Caco-2 (cell line): ENCODE data around the gene SRR. TPM values are rescaled to one million over a fixed set of nuclear protein-coding genes. Genes with fewer than 3 reads are reported as not detected.

ENCODE experiments used
- BruUV-seq: library from RNA; stranded (reverse); fragments of 400-500 nt; replicated peaks from 2 replicates; lab custom pipeline; 2021; lab: Mats Ljungman, UMichigan
- CTCF ChIA-PET: fragments of 300-600 bp; sonication (Branson Sonifier 250); formaldehyde crosslinking; loops from one replicate; lab custom pipeline; 2022; ENCODE audit warnings: antibody characterized with exemption; lab: Charles Lee
- POLR2A ChIA-PET: fragments of 300-600 bp; sonication (Branson Sonifier 250); formaldehyde crosslinking; loops from one replicate; lab custom pipeline; 2022; ENCODE audit warnings: antibody characterized with exemption; lab: Charles Lee
- DNase-seq, 2 experiments: peaks; one replicate each; pipeline versions ENCODE4 v3.0.0 to v3.0.0-alpha.2; 2020 to 2022
- H3K27me3 ChIP-seq: replicated peaks from 2 replicates; pipeline ENCODE4 v1.6.0; 2011; ENCODE audit warnings: low read length; ENCODE audit not compliant: control insufficient read depth, insufficient read depth
- H3K36me3 ChIP-seq: 2 replicates; pipeline ENCODE4 v1.5.1; 2011; ENCODE audit warnings: low read length; ENCODE audit not compliant: control insufficient read depth, insufficient read depth
- H3K4me1 ChIP-seq: fragments of 250-450 bp; sonication (Bioruptor Pico); 2 replicates; pipeline ENCODE4 v1.5.1; 2020; ENCODE audit warnings: mild to moderate bottlenecking
- H3K4me3 ChIP-seq: 2 replicates; pipeline ENCODE4 v1.5.1; 2011; ENCODE audit warnings: low read depth, mild to moderate bottlenecking, control low read depth, low read length
- H3K9me3 ChIP-seq: fragments of 250-450 bp; sonication (Bioruptor Pico); 2 replicates; pipeline ENCODE4 v1.5.1; 2020; ENCODE audit warnings: mild to moderate bottlenecking, moderate library complexity
- H3K27ac Mint-ChIP-seq: one replicate; pipeline ENCODE4 v1.8.0; 2022; ENCODE audit warnings: mixed read lengths; ENCODE audit not compliant: unreplicated experiment
- H3K27me3 Mint-ChIP-seq: one replicate; pipeline ENCODE4 v1.8.0; 2022; ENCODE audit warnings: mixed read lengths; ENCODE audit not compliant: insufficient read depth, unreplicated experiment
- H3K36me3 Mint-ChIP-seq: one replicate; pipeline ENCODE4 v1.8.0; 2022; ENCODE audit warnings: mild to moderate bottlenecking, mixed read lengths; ENCODE audit not compliant: insufficient read depth, unreplicated experiment
- H3K4me1 Mint-ChIP-seq: one replicate; pipeline ENCODE4 v1.8.0; 2022; ENCODE audit warnings: low read depth, mixed read lengths; ENCODE audit not compliant: unreplicated experiment
- H3K4me3 Mint-ChIP-seq: one replicate; pipeline ENCODE4 v1.8.0; 2022; ENCODE audit warnings: mild to moderate bottlenecking, moderate library complexity, mixed read lengths; ENCODE audit not compliant: unreplicated experiment
- H3K9me3 Mint-ChIP-seq: one replicate; pipeline ENCODE4 v1.8.0; 2022; ENCODE audit warnings: mixed read lengths; ENCODE audit not compliant: unreplicated experiment
- intact Hi-C: fragments of 100-400 bp; cut with micrococcal nuclease; formaldehyde crosslinking; loops from one replicate; pipeline ENCODE4 v1.10.0; 2022; ENCODE audit not compliant: unreplicated experiment
- total RNA-seq: library from RNA; stranded (reverse); gene quantifications from 2 replicates; pipeline ENCODE4 v1.2.3, GENCODE V29; 2022
- TF ChIP-seq, protein P1 (sequence below), 2 experiments: fragments of 200-600 bp in 1 of 2; IDR thresholded peaks; 1 replicate in 1 of 2; 2 replicates in 1 of 2; pipeline versions ENCODE4 v1.5.1 to v1.8.0; 2011 to 2022; ENCODE audit warnings: antibody characterized with exemption in 1 of 2, control low read depth in 1 of 2, inconsistent platforms in 1 of 2, low read depth in 1 of 2, low read length in 1 of 2, mild to moderate bottlenecking in 1 of 2, moderate library complexity in 1 of 2; ENCODE audit not compliant: insufficient read depth in 1 of 2, severe bottlenecking in 1 of 2, unreplicated experiment in 1 of 2

The SRR gene
- total RNA-seq, 1 experiment from 2014 or later, result 18.2 TPM

DNA sequence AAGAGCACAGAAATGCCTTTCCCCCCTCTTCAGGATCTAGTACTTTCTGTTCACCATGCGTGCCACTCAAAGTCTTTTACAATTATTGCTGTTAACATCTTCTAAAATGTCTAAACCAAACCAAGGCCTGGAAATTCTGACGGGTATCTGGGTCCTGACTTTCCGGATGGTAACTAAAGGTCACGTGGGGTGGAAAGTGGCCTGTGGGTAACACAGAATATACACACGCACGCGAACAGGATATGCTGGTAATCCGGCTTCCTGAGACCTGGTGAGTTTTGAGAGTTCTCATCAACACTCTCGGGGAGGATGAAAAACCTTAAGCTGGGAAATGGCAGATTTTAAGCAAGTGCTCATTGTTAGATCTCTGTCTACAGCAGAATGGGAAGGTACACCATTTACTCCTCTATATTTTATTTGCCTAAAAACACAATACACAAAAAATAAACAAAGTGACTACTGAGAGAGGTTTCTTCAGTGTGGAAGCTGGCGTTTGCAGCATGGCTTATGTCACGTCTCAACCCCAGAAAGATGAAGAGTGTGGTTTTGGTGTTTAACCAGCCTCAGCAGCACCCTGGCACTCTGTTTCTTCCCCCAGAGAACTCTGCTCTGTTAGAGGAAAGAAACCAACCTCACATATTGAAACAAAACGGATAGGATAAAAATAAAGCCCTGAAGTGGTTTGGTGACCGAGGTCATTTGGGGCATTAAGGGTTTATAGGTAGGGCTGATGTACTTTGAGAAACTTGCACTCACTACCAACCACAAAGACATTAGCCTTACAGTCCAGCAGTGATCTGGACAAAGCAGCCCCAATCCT, 37.5 kb upstream of the SRR start:
- no peak overlapping the region for H3K4me3 Mint-ChIP-seq
- intact Hi-C loops, result no loop called here
- Histone ChIP-seq H3K36me3 (no peaks in the 10 kb centered on the region; the same call in none of the 2 replicates), H3K9me3 (no peaks in the 10 kb centered on the region), H3K27me3 (no peaks in the 10 kb centered on the region), H3K4me3 (no peak overlapping the region), H3K4me1 (no peaks in the 10 kb centered on the region)
- CTCF ChIA-PET, result no interaction called here
- no peak overlapping the region for H3K27ac Mint-ChIP-seq
- BruUV-seq, result no TSS peak
- H3K36me3 Mint-ChIP-seq, result peaks cover 38% of the 10 kb centered on the region
- TF ChIP-seq, protein P1, sequence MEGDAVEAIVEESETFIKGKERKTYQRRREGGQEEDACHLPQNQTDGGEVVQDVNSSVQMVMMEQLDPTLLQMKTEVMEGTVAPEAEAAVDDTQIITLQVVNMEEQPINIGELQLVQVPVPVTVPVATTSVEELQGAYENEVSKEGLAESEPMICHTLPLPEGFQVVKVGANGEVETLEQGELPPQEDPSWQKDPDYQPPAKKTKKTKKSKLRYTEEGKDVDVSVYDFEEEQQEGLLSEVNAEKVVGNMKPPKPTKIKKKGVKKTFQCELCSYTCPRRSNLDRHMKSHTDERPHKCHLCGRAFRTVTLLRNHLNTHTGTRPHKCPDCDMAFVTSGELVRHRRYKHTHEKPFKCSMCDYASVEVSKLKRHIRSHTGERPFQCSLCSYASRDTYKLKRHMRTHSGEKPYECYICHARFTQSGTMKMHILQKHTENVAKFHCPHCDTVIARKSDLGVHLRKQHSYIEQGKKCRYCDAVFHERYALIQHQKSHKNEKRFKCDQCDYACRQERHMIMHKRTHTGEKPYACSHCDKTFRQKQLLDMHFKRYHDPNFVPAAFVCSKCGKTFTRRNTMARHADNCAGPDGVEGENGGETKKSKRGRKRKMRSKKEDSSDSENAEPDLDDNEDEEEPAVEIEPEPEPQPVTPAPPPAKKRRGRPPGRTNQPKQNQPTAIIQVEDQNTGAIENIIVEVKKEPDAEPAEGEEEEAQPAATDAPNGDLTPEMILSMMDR (IDR thresholded peaks at IDR 0.05; ENCODE audit: insufficient read depth in 1 of 2, low read depth in 1 of 2, low read length in 1 of 2, severe bottlenecking in 1 of 2, unreplicated experiment in 1 of 2), result no peak
- H3K4me1 Mint-ChIP-seq, result no peaks in the 10 kb centered on the region
- no peaks in the 10 kb centered on the region for H3K27me3 Mint-ChIP-seq
- POLR2A ChIA-PET, result no interaction called here
- DNase-seq, result no peak
- no peaks in the 10 kb centered on the region for H3K9me3 Mint-ChIP-seq

DNA sequence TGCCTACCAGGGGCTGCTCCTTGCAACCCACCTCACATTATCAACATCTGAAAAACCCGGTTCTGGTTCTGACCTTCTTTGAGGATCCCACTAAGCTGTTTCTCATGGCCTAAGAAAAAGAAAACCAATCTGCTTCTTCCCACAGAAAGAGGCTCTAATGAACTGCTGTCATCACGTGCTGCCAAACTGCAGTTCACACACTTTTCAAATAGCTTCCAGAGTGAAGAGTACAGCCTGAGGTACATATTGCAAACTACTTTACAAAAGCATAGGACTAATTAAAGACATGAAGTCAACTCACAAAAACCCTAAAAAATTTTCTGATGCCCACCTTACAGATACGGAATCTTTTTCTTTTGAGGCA, 36.9 kb upstream of the SRR start:
- no peak for DNase-seq
- CTCF ChIA-PET, result no interaction called here
- Mint-ChIP-seq H3K4me3 (no peak overlapping the region), H3K27ac (no peak overlapping the region), H3K4me1 (no peaks in the 10 kb centered on the region), H3K9me3 (no peaks in the 10 kb centered on the region), H3K36me3 (peaks cover 32% of the 10 kb centered on the region), H3K27me3 (no peaks in the 10 kb centered on the region)
- Histone ChIP-seq H3K36me3 (no peaks in the 10 kb centered on the region; the same call in none of the 2 replicates), H3K4me1 (no peaks in the 10 kb centered on the region), H3K27me3 (no peaks in the 10 kb centered on the region), H3K4me3 (no peak overlapping the region), H3K9me3 (no peaks in the 10 kb centered on the region)
- no TSS peak for BruUV-seq
- POLR2A ChIA-PET, result no interaction called here
- TF ChIP-seq, protein P1 (IDR thresholded peaks at IDR 0.05; ENCODE audit: insufficient read depth in 1 of 2, low read depth in 1 of 2, low read length in 1 of 2, severe bottlenecking in 1 of 2, unreplicated experiment in 1 of 2), result no peak
- intact Hi-C loops, result no loop called here

DNA sequence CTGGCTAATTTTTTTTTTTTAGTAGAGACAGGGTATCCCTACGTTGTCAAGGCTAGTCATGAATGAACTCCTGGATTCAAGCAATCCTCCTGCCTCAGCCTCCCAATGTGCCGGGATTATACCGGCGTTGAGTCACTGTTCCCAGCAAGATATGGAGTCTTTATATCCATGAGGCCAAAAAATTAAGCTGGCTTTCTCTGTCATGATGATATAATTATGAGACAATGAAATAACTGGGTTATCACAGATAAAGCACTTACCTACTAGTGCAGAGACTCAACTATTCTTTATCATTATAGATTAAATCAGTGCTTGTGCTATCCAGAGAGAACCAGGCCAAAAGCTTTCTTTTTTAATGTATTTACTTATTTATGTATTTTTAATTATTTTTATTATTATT, 36.4 kb upstream of the SRR start:
- POLR2A ChIA-PET, result no interaction called here
- Mint-ChIP-seq H3K4me3 (no peak overlapping the region), H3K36me3 (peaks cover 32% of the 10 kb centered on the region), H3K9me3 (no peaks in the 10 kb centered on the region), H3K4me1 (no peaks in the 10 kb centered on the region), H3K27ac (no peak overlapping the region), H3K27me3 (no peaks in the 10 kb centered on the region)
- Histone ChIP-seq H3K4me3 (no peak overlapping the region), H3K4me1 (no peaks in the 10 kb centered on the region), H3K9me3 (no peaks in the 10 kb centered on the region), H3K36me3 (no peaks in the 10 kb centered on the region; the same call in none of the 2 replicates), H3K27me3 (no peaks in the 10 kb centered on the region)
- TF ChIP-seq, protein P1 (IDR thresholded peaks at IDR 0.05; ENCODE audit: insufficient read depth in 1 of 2, low read depth in 1 of 2, low read length in 1 of 2, severe bottlenecking in 1 of 2, unreplicated experiment in 1 of 2), result no peak
- BruUV-seq, result no TSS peak
- DNase-seq, result no peak
- intact Hi-C loops, result no loop called here
- CTCF ChIA-PET, result no interaction called here
